Urinary bladder (tissue), 4 donors: ENCODE data around the gene KRT86. TPM values are rescaled to one million over a fixed set of nuclear protein-coding genes. Genes with fewer than 3 reads are reported as not detected.

Experiments
- DNase-seq: peaks from one replicate; pipeline ENCODE4 v3.0.0-alpha.2; 2015; ENCODE audit errors: extremely low spot score
- H3K27ac ChIP-seq: one replicate; pipeline ENCODE4 v1.5.1; 2013; ENCODE audit warnings: low read depth, mild to moderate bottlenecking, moderate library complexity
- H3K36me3 ChIP-seq: one replicate; pipeline ENCODE4 v1.6.1; 2013; ENCODE audit warnings: mild to moderate bottlenecking, moderate library complexity; ENCODE audit not compliant: insufficient read depth
- H3K4me1 ChIP-seq: one replicate; pipeline ENCODE4 v1.6.1; 2013; ENCODE audit warnings: mild to moderate bottlenecking, moderate library complexity; ENCODE audit not compliant: insufficient read depth
- H3K4me3 ChIP-seq: one replicate; pipeline ENCODE4 v1.5.1; 2013; ENCODE audit warnings: low read depth, low read length
- WGBS: extraction: QIAGEN DNeasy Blood & Tissue Kit; methylation state at CpG from one replicate; pipeline ENCODE4 v1.1.7; 2013; 5-methylcytosine and 5-hydroxymethylcytosine counted together
- polyA plus RNA-seq: library from polyadenylated mRNA; stranded (reverse); fragments of 200-250 nt; gene quantifications from one replicate; pipeline ENCODE4 v1.2.3, GENCODE V29; 2013
- total RNA-seq: library from RNA; depleted of rRNA; stranded (reverse); fragments of >200 nt; gene quantifications from one replicate; pipeline ENCODE4 v1.2.3, GENCODE V29; 2014
- donor health status: healthy with polysubstance abuse.
- donor health status: healthy.

Gene KRT86
- total and polyA plus RNA-seq, 2 donors, result 0.15 TPM; not detected in 1

GRCh38 chr12:52243856-52244614 is 30.4 kb upstream of the KRT86 start:
- Histone ChIP-seq H3K4me1 (no peaks in the 10 kb centered on the region), H3K27ac (peak overlapping the region; percentile 19), H3K36me3 (no peaks in the 10 kb centered on the region), H3K4me3 (no peak overlapping the region)
- DNase-seq, result no peak
- WGBS, result 45% methylated on average over 12 of the region's 12 CpGs

GRCh38 chr12:52244615-52244994 is 29.8 kb upstream of the KRT86 start:
- H3K4me1 ChIP-seq, result no peaks in the 10 kb centered on the region
- no peak for DNase-seq
- H3K4me3 ChIP-seq, result no peak overlapping the region
- H3K27ac ChIP-seq, result no peak overlapping the region
- 68% methylated on average over 3 of the region's 3 CpGs for WGBS
- no peaks in the 10 kb centered on the region for H3K36me3 ChIP-seq

- H3K4me1 ChIP-seq, result no peaks in the 10 kb centered on the region
- no peak overlapping the region for H3K4me3 ChIP-seq
- no peak for DNase-seq
- no peaks in the 10 kb centered on the region for H3K36me3 ChIP-seq
- WGBS, result 88% methylated on average over 20 of the region's 20 CpGs
- no peak overlapping the region for H3K27ac ChIP-seq
Observed at GRCh38 chr12:52245259-52245961, 29.0 kb upstream of the KRT86 start.

- Histone ChIP-seq H3K36me3 (no peaks in the 10 kb centered on the region), H3K4me1 (no peaks in the 10 kb centered on the region), H3K4me3 (no peak overlapping the region), H3K27ac (no peak overlapping the region)
- WGBS, result 83% methylated on average over 7 of the region's 7 CpGs
- no peak for DNase-seq
Observed at GRCh38 chr12:52245962-52246569, 28.4 kb upstream of the KRT86 start.

- no peak for DNase-seq
- H3K27ac ChIP-seq, result no peak overlapping the region
- no peaks in the 10 kb centered on the region for H3K36me3 ChIP-seq
- H3K4me1 ChIP-seq, result no peaks in the 10 kb centered on the region
- 75% methylated on average over 10 of the region's 10 CpGs for WGBS
- no peak overlapping the region for H3K4me3 ChIP-seq
Observed at GRCh38 chr12:52246720-52247621, 27.5 kb upstream of the KRT86 start.

- Histone ChIP-seq H3K36me3 (no peaks in the 10 kb centered on the region), H3K4me3 (no peak overlapping the region), H3K4me1 (no peaks in the 10 kb centered on the region), H3K27ac (no peak overlapping the region)
- WGBS, result 88% methylated on average over 10 of the region's 10 CpGs
- no peak for DNase-seq
Observed at GRCh38 chr12:52247622-52248540, 26.6 kb upstream of the KRT86 start.

GRCh38 chr12:52248541-52249461 is 25.6 kb upstream of the KRT86 start:
- Histone ChIP-seq H3K27ac (no peak overlapping the region), H3K36me3 (no peaks in the 10 kb centered on the region), H3K4me3 (no peak overlapping the region), H3K4me1 (no peaks in the 10 kb centered on the region)
- no peak for DNase-seq
- WGBS, result 86% methylated on average over 18 of the region's 18 CpGs

- no peak for DNase-seq
- no peak overlapping the region for H3K27ac ChIP-seq
- H3K36me3 ChIP-seq, result no peaks in the 10 kb centered on the region
- H3K4me1 ChIP-seq, result no peaks in the 10 kb centered on the region
- WGBS, result 83% methylated on average over 2 of the region's 2 CpGs
- H3K4me3 ChIP-seq, result no peak overlapping the region
Observed at GRCh38 chr12:52249511-52250047, 24.9 kb upstream of the KRT86 start.

GRCh38 chr12:52250048-52250990 is 24.1 kb upstream of the KRT86 start:
- Histone ChIP-seq H3K36me3 (no peaks in the 10 kb centered on the region), H3K4me3 (no peak overlapping the region), H3K27ac (no peak overlapping the region), H3K4me1 (no peaks in the 10 kb centered on the region)
- DNase-seq, result no peak
- 41% methylated on average over 52 of the region's 52 CpGs for WGBS

GRCh38 chr12:52251367-52252051 is 22.9 kb upstream of the KRT86 start:
- 73% methylated on average over 9 of the region's 9 CpGs for WGBS
- H3K4me1 ChIP-seq, result no peaks in the 10 kb centered on the region
- DNase-seq, result no peak

More at GRCh38 chr12:52251367-52252051, 22.9 kb upstream of the KRT86 start:
- Histone ChIP-seq H3K4me3 (no peak overlapping the region), H3K27ac (no peak overlapping the region), H3K36me3 (no peaks in the 10 kb centered on the region)
